ENCODE data around the gene SIRT7.
A peak's percentile ranks its signal among the peaks of the same experiment; 100 is the strongest.

The SIRT7 gene

GRCh38 chr17:81865358-81865732 is 52.6 kb downstream of the SIRT7 start:
- TF ChIP-seq, protein P1, sequence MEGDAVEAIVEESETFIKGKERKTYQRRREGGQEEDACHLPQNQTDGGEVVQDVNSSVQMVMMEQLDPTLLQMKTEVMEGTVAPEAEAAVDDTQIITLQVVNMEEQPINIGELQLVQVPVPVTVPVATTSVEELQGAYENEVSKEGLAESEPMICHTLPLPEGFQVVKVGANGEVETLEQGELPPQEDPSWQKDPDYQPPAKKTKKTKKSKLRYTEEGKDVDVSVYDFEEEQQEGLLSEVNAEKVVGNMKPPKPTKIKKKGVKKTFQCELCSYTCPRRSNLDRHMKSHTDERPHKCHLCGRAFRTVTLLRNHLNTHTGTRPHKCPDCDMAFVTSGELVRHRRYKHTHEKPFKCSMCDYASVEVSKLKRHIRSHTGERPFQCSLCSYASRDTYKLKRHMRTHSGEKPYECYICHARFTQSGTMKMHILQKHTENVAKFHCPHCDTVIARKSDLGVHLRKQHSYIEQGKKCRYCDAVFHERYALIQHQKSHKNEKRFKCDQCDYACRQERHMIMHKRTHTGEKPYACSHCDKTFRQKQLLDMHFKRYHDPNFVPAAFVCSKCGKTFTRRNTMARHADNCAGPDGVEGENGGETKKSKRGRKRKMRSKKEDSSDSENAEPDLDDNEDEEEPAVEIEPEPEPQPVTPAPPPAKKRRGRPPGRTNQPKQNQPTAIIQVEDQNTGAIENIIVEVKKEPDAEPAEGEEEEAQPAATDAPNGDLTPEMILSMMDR (IDR thresholded peaks at IDR 0.05; ENCODE audit: poor library complexity, severe bottlenecking) = no peak
- DNase-seq (ENCODE audit: low spot score) (no peak), ATAC-seq (ENCODE audit: low read depth) (no peak)
- Histone ChIP-seq H3K4me1 (ENCODE audit: insufficient read depth, poor library complexity, severe bottlenecking) (peaks cover 23% of the 10 kb centered on the region), H3K27ac (ENCODE audit: poor library complexity, severe bottlenecking) (peak overlapping the region; percentile 98), H3K9me3 (ENCODE audit: severe bottlenecking) (no peaks in the 10 kb centered on the region), H3K36me3 (ENCODE audit: low read depth) (peaks cover 71% of the 10 kb centered on the region), H3K27me3 (ENCODE audit: insufficient read depth, poor library complexity, severe bottlenecking) (no peaks in the 10 kb centered on the region), H3K4me3 (ENCODE audit: severe bottlenecking) (no peak overlapping the region)

DNA sequence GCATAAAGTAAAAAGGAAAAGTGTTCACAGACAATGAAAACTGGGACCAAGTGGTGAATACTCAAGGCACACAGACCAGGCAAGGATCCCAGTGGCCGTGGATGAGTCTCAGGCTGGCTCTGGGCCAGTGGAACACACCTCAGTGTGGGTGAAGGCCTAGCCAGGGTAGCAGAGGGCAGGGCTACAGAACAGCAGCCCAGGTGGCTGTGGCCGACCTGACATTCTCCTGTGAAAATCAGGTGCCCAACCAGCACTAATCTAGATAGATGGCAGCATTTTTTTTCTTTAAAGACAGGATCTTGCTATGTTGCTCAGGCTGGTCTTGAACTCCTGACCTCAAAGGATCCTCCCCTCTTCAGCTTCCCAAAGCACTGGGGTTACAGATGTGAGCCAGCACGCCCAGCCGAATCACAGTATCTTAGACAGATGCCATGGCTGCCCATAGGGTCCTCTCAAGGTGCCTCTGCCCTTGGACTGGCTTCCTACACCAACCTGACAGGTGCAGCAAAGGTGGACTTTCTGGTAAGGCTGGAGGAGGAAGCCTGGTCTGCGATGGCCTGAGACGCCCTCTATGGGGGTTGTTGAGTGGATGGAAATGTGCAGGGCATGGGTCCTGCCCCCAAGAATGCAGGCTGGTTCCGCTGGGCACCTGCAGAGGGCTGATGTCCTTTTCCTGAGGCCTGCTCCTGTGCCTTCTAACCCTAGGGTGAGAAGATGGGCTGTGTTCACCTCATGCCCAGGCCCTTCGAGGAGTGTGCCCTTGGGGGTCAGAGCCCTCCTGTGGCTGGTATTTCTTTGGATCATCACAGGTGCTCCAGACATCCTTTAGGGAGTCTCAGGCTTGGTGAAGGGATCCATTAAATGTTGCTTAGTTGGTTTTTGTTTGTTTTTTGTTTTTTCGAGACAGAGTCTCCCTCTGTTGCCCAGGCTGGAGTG is 53.9 kb downstream of the SIRT7 start:
- H3K27me3 ChIP-seq (ENCODE audit: insufficient read depth, poor library complexity, severe bottlenecking) = no peaks in the 10 kb centered on the region
- DNase-seq (ENCODE audit: low spot score) = no peak
- no peak for ATAC-seq (ENCODE audit: low read depth)
- TF ChIP-seq, protein P1 (IDR thresholded peaks at IDR 0.05; ENCODE audit: poor library complexity, severe bottlenecking) = no peak
- H3K27ac ChIP-seq (ENCODE audit: poor library complexity, severe bottlenecking) = peak overlapping the region; percentile 80
- no peak overlapping the region for H3K4me3 ChIP-seq (ENCODE audit: severe bottlenecking)
- no peaks in the 10 kb centered on the region for H3K9me3 ChIP-seq (ENCODE audit: severe bottlenecking)
- peaks cover 66% of the 10 kb centered on the region for H3K36me3 ChIP-seq (ENCODE audit: low read depth)
- H3K4me1 ChIP-seq (ENCODE audit: insufficient read depth, poor library complexity, severe bottlenecking) = peaks cover 19% of the 10 kb centered on the region

DNA sequence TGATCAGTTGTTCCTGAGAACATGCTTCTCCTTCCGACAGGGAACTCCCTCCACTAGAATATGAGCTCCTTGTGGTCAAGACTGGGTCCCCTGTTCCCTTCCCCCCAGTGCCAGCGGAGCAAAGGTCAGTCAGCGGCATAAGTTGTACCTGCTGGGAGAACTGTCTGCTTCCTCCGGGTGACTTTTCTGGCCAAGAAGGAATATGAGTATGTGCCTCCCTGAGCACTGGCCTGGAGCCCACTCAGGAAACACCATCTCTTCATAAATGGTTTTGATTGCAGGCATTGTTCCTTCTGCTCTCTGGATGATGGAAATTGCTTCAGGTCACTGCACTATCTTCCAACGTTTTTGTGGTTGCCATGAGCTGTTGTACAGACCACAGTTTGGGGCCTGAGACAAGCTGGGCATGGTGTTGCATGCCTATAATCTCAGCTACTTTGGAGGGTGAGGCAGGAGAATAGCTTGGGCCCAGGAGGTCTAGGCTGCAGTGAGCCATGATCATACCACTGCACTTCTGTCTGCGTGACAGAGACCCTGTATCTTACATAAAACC is 54.8 kb downstream of the SIRT7 start:
- Histone ChIP-seq H3K27me3 (ENCODE audit: insufficient read depth, poor library complexity, severe bottlenecking) (no peaks in the 10 kb centered on the region), H3K4me1 (ENCODE audit: insufficient read depth, poor library complexity, severe bottlenecking) (peaks cover 21% of the 10 kb centered on the region), H3K27ac (ENCODE audit: poor library complexity, severe bottlenecking) (peak overlapping the region; percentile 80), H3K9me3 (ENCODE audit: severe bottlenecking) (no peaks in the 10 kb centered on the region), H3K4me3 (ENCODE audit: severe bottlenecking) (no peak overlapping the region), H3K36me3 (ENCODE audit: low read depth) (peaks cover 68% of the 10 kb centered on the region)
- DNase-seq (ENCODE audit: low spot score) (no peak), ATAC-seq (ENCODE audit: low read depth) (no peak)
- TF ChIP-seq, protein P1 (IDR thresholded peaks at IDR 0.05; ENCODE audit: poor library complexity, severe bottlenecking) = no peak

Measured in RWPE2 (cell line).